Measurements from ENCODE around the gene SNRK. TPM values are rescaled to one million over a fixed set of nuclear protein-coding genes. Genes with fewer than 3 reads are reported as not detected.

SNRK gene
- total RNA-seq, 2 donors from 2014 or later: 41.9 to 45.4 TPM

DNA sequence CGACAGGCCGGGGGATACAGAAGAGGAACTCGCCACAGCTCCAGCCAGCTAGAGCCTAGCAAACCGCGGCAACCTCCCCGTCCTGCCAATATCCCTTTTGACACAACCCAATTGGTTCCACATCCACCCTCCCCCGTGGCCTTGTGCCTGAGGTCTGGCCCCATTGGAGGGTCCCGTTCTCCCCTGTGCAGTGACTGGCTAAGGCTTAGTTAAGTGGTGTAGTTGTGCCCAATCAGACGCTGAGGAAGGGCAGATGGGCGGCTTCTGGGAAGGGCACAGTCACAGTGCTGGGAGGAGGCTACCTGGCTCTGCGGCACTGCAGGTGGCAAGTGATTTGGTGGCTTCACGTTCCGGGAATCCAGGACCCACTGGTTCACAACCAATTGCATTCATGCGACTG is 78.6 kb downstream of the SNRK start:
- Mint-ChIP-seq H3K4me3 (no peak overlapping the region), H3K36me3 (no peaks in the 10 kb centered on the region), H3K4me1 (ENCODE audit: low read depth in 2 of 2) (peaks cover 7 to 10% of the 10 kb centered on the region in 2 donors), H3K27ac (no peak overlapping the region), H3K27me3 (no peaks in the 10 kb centered on the region), H3K9me3 (no peaks in the 10 kb centered on the region)
- no peak for DNase-seq (ENCODE audit: low spot score)
- ATAC-seq: no peak

DNA sequence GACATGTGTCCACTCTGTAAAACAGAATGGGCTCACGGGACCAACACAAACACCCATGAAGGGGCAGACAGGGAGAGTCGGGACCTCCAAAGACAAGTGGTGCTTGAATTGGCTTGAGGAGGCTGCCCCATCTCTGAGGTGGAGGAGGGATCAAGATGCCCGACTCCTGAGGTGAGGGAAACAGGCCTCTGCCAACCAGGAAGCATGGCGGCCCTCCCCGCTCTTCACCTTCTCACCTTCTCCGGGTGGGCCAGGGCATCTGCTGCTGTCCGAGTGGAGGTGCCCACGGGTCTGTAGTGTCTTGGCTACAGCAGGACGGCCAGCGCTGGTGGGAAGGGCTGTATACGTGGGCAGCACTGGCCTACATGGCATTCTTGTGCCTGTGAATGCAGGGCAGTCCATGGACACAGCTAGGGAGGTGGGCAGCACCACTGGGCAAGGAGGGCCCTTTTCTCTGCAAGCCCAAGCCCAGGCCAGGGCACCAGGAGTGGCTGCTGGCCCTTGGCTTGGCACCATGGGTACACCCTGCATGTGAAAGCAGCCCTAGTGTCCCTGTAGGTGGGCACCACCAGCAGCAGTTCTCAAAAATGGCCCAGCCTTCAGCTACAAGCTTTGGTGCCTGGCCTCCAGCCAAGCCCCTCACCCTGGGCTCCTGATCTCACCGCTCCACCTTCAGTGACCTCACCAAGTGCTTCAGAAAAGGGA is 79.4 kb downstream of the SNRK start:
- DNase-seq (ENCODE audit: low spot score): no peak
- no peak overlapping the region for H3K4me3 Mint-ChIP-seq
- H3K9me3 Mint-ChIP-seq: no peaks in the 10 kb centered on the region
- H3K27ac Mint-ChIP-seq: no peak overlapping the region
- H3K36me3 Mint-ChIP-seq: no peaks in the 10 kb centered on the region
- H3K27me3 Mint-ChIP-seq: no peaks in the 10 kb centered on the region
- no peak for ATAC-seq
- peaks cover 10 to 11% of the 10 kb centered on the region in 2 donors for H3K4me1 Mint-ChIP-seq (ENCODE audit: low read depth in 2 of 2)

DNA sequence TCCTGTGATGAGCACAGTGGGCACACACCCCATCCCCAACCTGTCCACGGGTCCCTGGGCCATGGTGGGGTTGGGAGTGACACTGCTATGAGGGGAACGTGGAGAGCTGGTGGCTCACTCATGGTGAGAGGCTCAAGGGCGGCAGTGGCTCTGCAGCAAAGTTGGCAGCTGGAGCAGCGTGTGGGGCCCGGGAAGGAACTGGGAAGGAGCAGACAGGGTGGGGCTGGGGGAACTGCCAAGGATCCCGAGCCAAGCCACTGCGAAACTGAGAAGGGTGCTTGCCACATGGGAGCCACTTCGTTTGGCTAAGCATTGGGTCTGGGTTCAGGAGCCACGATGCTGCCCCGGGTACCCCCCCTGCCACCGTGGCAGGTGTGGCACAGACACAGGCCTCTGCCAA is 80.1 kb downstream of the SNRK start:
- H3K27me3 Mint-ChIP-seq: no peaks in the 10 kb centered on the region
- H3K4me3 Mint-ChIP-seq: no peak overlapping the region
- no peak overlapping the region for H3K27ac Mint-ChIP-seq
- no peaks in the 10 kb centered on the region for H3K36me3 Mint-ChIP-seq
- peaks cover 14 to 17% of the 10 kb centered on the region in 2 donors for H3K4me1 Mint-ChIP-seq (ENCODE audit: low read depth in 2 of 2)
- DNase-seq (ENCODE audit: low spot score) (no peak), ATAC-seq (no peak)
- H3K9me3 Mint-ChIP-seq: no peaks in the 10 kb centered on the region

DNA sequence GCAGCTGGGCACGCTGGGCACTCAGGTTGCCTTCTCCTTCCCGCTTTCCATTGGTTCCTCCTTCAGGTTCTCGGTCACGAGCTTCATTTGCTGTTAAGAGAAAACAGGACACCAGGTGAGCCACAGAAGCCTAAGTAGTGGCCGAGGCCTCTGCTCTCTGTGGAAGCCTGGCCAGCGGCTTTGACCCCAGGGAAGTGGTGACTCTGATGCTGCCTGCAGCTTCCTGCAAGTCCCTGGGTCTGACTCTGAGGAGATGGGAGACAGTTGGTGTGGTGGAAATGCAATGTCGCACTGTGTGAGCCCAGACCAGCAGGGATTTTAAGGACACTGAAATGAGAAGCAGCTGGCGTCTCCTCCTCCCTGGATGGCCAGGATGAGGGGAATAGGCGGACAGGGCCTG is 80.5 kb downstream of the SNRK start:
- H3K36me3 Mint-ChIP-seq: no peaks in the 10 kb centered on the region
- H3K4me3 Mint-ChIP-seq: no peak overlapping the region
- H3K9me3 Mint-ChIP-seq: no peaks in the 10 kb centered on the region
- no peaks in the 10 kb centered on the region for H3K27me3 Mint-ChIP-seq
- no peak overlapping the region for H3K27ac Mint-ChIP-seq
- ATAC-seq (no peak), DNase-seq (ENCODE audit: low spot score) (no peak)
- peaks cover 15 to 18% of the 10 kb centered on the region in 2 donors for H3K4me1 Mint-ChIP-seq (ENCODE audit: low read depth in 2 of 2)

DNA sequence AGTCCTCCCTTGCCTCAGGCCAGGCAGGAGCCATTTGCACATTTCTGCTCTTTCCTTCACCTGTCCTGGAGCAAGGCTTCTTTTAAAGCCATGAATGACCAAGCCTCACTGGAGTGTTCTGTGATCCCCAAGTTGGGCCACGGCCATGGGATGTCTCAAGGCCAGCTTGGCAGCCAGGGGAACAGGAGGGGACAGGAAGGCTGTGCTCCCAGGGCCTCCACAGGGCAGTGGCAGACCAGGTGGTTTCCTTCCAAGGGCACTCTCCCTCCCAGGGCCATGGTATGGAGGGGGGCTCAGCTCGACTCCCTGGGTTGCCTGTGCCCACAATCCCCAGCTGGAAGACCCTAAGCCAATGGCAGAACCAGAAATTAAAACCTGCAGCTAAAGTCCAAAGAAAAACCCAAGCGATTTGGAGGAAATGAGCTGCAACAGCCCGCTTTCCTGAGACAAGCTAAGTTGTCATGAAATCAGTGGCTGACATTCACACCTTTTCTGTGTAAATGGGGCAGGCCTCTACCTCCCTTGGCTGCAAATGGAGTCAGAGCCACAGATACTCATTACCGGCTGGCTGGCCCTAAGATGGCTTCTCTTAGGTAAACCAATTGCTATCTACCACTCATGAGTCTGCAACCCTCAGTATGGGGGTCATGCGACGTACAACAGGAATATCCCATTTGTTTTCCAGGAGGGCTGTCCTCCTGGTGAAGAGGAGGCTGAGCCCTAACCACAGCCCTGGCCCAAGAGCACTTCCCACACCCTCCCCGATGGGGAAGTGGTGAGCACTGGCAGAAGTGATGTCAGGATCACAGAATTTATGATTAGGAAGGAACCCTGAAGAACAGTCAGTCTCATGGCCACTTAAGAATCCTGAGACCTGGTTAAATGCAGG is 83.3 kb downstream of the SNRK start:
- Mint-ChIP-seq H3K4me3 (no peak overlapping the region), H3K4me1 (ENCODE audit: low read depth in 2 of 2) (peaks cover 20 to 27% of the 10 kb centered on the region in 2 donors), H3K27me3 (no peaks in the 10 kb centered on the region), H3K9me3 (no peaks in the 10 kb centered on the region), H3K36me3 (no peaks in the 10 kb centered on the region), H3K27ac (no peak overlapping the region)
- DNase-seq (ENCODE audit: low spot score) (no peak), ATAC-seq (peak in 1 of 2 donors; percentile 29)

DNA sequence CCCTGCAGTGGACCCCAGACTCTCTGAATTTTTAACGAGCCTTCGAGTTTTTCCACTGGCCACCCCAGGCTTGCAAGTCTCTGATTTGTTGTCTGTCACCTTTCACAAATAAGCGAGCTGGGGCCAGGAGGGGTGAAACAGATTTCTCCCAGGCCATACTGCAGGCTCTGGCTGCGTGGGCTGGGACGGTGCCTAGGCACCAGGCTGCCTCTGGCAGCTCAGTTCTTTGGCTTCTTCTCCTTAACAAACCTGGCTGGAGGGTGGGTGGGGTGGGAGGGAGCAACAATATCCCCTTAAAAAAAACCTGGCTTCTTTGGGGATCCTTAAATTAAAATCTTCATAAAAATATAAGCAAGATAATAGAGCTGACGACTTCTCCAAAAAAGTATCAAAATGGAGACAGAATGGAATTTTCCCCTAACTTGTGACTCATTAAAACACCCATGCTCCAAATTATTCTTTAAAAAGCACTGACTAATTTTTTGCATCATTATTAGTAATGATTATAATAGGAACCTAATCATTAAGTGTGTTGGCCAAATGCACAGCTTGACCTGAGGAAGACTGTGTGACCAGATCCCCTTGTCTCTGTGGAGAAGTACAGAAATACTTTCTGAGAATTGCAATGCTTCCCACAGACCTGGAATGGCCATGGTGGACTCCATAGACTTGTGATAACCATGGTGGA is 84.1 kb downstream of the SNRK start:
- Mint-ChIP-seq H3K4me3 (no peak overlapping the region), H3K4me1 (ENCODE audit: low read depth in 2 of 2) (peaks cover 20 to 27% of the 10 kb centered on the region in 2 donors), H3K27ac (no peak overlapping the region), H3K36me3 (no peaks in the 10 kb centered on the region), H3K9me3 (no peaks in the 10 kb centered on the region), H3K27me3 (no peaks in the 10 kb centered on the region)
- ATAC-seq (no peak), DNase-seq (ENCODE audit: low spot score) (no peak)

DNA sequence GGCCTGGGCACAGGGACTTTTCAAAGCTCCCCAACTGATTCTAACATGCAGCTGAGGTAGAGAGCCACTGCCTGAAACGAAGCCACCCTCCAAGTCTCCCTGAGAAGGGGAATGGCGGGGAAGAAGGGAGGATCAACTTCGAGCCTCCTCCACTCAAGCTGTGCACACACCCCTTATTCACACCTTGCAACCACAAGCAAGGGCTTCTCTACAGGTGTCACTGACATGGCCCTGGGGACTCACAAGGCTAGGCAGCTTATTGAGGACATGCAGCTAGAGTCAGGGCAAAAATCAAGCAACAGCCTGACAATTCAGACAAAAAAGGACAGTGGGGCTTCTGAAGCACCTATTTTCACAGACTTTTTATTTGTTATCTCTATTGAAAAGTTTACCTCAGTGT is 85.2 kb downstream of the SNRK start:
- no peaks in the 10 kb centered on the region for H3K36me3 Mint-ChIP-seq
- no peak overlapping the region for H3K4me3 Mint-ChIP-seq
- H3K4me1 Mint-ChIP-seq (ENCODE audit: low read depth in 2 of 2): peaks cover 20 to 27% of the 10 kb centered on the region in 2 donors
- H3K27me3 Mint-ChIP-seq: no peaks in the 10 kb centered on the region
- no peak overlapping the region for H3K27ac Mint-ChIP-seq
- no peak for ATAC-seq
- DNase-seq (ENCODE audit: low spot score): no peak
- no peaks in the 10 kb centered on the region for H3K9me3 Mint-ChIP-seq

DNA sequence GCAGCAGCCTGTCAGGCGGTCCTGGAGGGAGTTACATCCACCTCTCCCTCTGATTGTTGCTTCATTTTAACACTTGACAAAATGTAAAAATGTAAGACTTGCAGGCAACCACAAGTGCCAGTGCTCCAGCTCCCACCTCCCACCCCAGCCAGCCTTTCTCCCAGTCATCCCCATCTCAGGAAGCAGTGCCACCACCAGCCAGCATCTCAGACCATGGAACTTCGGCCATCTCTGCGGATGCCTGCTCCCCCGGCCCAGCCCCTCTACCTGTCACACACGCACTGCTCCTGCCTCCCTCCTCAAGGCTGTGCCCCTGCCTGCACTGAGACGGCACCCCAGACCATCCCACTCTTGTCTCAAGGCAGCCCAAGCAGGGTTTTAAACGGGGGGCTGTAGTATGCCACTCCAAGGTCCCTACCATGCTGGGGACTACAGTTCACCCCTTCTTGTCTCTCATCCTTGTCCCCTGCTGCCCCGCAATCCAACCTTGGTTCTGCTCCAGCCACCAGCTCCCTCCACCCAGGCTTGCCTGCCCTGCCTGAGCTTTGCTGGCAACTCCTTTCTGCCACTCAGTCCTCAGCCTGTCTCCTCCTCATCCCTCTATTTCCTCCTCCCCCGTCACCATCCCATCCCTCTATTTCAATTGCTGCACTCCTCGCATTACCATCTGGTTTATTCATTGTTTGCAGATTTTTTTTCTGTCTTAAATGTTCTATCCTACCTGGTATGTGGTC is 85.8 kb downstream of the SNRK start:
- ATAC-seq: peak in 1 of 2 donors; percentile 28

DNA sequence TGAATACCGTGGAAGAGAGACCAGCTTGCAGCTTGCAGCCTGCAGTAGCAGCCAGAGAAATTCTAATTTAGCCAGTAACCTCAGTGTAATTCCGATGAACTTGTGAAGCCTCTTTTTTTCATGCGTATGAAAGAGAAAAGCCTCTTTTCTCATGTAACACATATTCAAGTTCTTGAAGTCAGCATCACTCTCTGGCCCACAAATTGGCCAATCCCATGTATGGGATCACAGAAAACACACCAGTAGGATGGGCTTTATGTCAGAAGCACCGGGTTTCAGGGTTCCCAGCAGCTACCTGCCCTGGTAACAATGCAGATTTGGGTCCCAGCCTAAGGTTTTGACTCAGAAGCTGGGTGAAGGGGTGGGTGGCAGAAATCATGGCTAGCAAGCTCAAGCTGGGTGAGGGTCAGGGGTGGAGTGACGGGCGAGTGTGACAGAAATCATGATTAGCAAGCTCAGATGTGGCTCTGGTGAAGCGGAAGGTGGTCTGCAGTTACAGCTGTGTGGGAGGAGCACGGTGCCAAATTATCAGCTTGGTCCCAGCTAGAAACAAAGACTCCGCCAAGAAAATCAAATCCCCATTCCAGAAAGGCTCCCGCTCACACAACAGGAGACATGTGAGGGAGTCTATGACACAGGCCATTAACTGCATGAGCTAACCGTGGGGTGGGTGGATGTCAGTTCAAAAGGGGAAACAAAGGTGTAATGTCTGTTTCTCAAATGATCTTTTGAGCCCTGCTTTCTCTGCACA is 86.6 kb downstream of the SNRK start:
- Mint-ChIP-seq H3K4me3 (no peak overlapping the region), H3K36me3 (no peaks in the 10 kb centered on the region), H3K27ac (peak overlapping the region in 1 of 2 donors; percentile 77), H3K27me3 (no peaks in the 10 kb centered on the region), H3K4me1 (ENCODE audit: low read depth in 2 of 2) (peaks cover 25 to 32% of the 10 kb centered on the region in 2 donors), H3K9me3 (no peaks in the 10 kb centered on the region)
- DNase-seq (ENCODE audit: low spot score) (no peak), ATAC-seq (no peak)

More for the DNA sequence above, 85.8 kb downstream of the SNRK start:
- Mint-ChIP-seq H3K4me3 (no peak overlapping the region), H3K27ac (peak overlapping the region in 1 of 2 donors; percentile 77), H3K27me3 (no peaks in the 10 kb centered on the region), H3K9me3 (no peaks in the 10 kb centered on the region), H3K4me1 (ENCODE audit: low read depth in 2 of 2) (peaks cover 20 to 27% of the 10 kb centered on the region in 2 donors), H3K36me3 (no peaks in the 10 kb centered on the region)
- DNase-seq (ENCODE audit: low spot score): no peak

DNA sequence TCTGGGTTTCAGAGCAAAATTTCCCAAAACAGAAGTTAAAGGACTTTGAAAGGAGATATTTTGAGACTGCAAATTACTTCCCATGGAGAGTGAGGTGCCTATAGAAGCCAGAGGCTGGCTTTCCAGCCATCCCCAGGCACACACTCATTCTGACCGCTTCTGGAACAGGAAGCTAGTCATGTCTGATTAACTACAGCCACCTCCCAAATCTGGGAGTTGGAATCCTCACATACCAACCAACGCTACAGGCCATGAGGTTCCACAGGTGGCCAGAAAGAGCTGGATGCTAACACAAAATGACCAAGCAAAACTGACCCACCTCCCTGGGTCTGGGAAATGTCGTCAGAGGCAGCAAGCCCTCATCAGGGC is 87.2 kb downstream of the SNRK start:
- H3K4me3 Mint-ChIP-seq: no peak overlapping the region
- DNase-seq (ENCODE audit: low spot score): no peak
- ATAC-seq: no peak
- H3K27me3 Mint-ChIP-seq: no peaks in the 10 kb centered on the region
- no peaks in the 10 kb centered on the region for H3K36me3 Mint-ChIP-seq
- no peaks in the 10 kb centered on the region for H3K9me3 Mint-ChIP-seq
- no peak overlapping the region for H3K27ac Mint-ChIP-seq
- H3K4me1 Mint-ChIP-seq (ENCODE audit: low read depth in 2 of 2): peaks cover 30 to 36% of the 10 kb centered on the region in 2 donors

DNA sequence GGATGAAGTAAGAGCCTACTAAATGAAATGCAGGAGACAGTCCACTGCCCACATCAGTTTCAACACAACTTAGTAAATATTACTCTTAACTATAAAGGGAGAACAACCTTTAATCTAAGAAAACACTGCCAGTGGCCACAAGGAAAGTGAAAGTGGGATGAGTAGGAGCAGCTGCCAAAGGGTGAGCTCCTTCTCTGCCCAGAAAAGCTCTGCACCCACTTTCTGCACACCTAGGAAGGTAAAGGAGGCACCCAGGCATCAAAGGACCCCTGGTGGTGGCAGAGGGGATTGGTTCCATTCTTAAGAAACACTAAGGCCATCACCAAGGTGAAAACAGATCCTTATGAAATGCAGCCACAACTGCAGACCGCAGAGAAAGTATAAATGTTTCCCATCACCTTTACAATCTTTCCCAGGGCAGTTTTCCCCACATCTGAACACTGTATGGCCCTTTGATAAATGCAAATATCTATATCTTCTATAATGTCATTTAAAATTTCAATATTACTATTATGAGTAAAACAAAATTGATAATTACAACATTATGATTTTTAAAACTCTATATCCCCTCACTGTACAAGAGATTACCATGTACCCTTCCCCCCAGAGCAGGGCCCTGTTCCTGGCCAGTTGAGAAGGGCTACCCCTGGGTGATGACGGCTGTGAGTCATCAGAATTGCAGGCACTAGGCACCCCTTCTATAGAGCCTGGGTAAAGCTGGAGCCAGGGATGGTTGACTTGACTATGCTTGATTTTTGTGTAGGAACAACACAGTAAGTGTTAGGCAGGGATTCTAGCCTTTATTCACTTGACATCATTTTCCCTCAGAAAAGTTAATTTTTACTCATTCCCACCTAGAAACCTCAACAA is 92.0 kb downstream of the SNRK start:
- Mint-ChIP-seq H3K4me1 (ENCODE audit: low read depth in 2 of 2) (peaks cover 16 to 18% of the 10 kb centered on the region in 2 donors), H3K36me3 (no peaks in the 10 kb centered on the region), H3K4me3 (no peak overlapping the region), H3K27me3 (no peaks in the 10 kb centered on the region), H3K27ac (peak overlapping the region in 1 of 2 donors; percentile 25), H3K9me3 (no peaks in the 10 kb centered on the region)
- peak; percentile 72 to 74 for ATAC-seq
- no peak for DNase-seq (ENCODE audit: low spot score)

DNA sequence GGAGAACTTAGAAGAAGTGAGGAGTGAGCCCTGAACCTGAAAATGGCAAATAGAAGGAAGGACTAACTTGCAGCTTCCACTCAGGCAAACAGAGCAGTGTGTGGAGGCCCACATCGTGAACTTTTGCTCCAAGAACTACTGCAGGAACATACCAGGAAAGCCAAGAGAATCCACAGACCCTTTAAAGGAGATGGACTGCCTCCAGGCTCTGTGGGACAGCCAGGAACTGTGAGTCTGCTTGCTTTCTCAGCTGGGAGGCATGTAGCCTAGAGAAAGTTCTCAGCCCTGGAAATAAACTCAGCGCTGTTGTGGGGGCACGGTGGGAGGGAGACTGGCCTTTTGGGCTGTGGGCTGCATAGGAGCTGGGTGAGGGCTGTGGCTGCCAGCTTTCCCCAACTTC is 93.0 kb downstream of the SNRK start:
- Mint-ChIP-seq H3K4me1 (ENCODE audit: low read depth in 2 of 2) (peaks cover 16 to 18% of the 10 kb centered on the region in 2 donors), H3K4me3 (no peak overlapping the region), H3K9me3 (no peaks in the 10 kb centered on the region), H3K27ac (no peak overlapping the region), H3K27me3 (no peaks in the 10 kb centered on the region), H3K36me3 (no peaks in the 10 kb centered on the region)
- no peak for ATAC-seq
- no peak for DNase-seq (ENCODE audit: low spot score)

All from natural killer cell treated with Interleukin-12 subunit alpha and Interleukin-12 subunit beta and Interleukin-15 and Interleukin-18, amount 100 ng/mL, for 72 hours (primary cell).